CD4-positive, alpha-beta T cell treated with Interleukin-15 for 4 hours (primary cell): ENCODE measurements around the gene SORCS1.

ENCODE experiments used
- DNase-seq: peaks from one replicate; pipeline ENCODE4 v3.0.0-alpha.2; 2020; ENCODE audit warnings: low spot score

The SORCS1 gene

DNA sequence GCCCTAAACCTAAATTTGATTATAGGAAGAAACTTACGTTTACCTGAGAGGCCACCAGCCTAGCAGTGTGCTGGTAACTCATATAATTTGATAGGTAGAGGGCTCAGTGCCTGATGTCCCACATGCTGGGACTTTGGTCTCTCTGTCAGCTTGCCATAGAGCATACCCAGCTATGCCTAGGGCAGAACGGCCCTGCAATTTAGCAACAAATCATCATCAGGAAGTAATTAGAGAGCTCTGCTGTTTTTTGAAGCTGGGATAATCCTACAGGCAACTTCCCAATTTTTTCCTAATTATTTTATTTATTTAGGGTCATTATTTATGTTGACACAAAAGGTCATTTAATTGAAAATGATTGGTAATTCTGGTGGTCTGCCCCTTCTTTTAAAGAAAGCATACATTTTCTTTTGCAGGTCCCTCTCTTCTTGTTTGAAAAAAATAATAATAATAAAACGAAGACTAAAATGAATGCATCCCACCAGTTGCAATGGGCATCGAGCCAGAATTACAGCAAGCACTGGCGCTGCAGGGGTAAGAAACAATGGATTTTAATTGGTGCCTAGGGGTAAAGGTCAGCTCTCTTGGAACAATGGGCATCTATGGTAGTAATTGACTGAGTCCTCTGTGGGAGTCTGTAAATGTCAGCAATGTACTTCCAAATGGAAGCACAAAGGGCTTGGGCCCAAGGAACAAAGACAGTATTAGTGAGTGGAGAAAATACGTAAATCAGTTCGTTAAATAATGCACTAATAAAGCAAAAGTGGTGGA, 348.0 kb downstream of the SORCS1 start:
- DNase-seq, result no peak

DNA sequence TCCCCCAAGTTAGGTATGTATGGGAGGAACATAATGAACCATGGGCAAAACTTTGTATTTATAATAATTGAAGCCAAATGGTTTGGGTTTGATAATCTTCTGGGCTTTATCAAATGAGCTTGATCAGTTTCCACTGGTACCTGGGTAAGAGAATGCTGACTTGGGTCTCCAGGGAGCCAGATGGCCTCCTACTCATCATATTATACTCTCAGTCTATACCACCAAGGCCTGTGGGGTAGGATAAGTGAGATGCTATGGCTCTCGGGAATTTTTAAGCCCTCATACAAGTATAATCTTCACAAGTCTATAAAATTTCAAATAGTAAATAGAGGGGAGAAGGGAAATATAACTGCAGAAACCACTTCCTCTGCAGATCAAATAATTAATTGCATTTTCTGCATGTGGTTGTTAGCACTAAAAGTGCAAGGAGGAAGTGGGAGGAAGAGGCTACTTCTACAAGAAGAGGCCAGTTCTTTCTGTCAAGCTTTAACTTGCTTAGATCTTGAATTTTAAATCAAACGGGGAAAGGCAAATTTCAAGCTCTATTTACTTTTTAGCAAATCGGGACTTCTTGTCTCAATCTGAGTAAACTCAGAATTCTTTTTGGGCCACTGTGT, 349.0 kb downstream of the SORCS1 start:
- DNase-seq, result no peak

DNA sequence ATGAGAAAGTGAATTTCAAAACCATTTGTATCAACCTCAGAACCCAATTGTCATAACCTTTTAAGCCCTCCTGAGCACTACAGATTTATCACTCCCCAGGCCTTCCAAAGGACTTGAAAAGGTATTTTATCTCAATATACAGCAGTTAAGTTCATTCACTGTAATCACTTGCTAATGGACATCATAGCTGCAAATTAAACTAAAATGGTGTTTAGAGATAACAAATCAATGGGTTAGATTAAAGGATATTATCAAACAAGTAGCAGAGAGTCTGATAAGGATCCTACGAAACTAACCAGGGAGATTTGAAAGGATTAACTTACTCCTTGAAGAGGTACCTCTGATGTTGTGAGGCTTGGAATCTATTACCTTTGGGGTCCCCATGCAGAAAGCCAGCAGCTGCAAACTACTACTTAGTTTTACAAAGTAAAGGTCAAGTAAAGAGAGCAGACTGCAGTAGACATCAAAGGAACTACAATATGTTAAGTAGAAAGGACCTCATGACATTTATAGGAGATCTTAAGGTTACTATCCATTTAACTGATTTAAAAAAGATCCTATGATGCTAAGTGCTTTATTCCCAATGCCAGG, 359.4 kb downstream of the SORCS1 start:
- DNase-seq, result no peak

DNA sequence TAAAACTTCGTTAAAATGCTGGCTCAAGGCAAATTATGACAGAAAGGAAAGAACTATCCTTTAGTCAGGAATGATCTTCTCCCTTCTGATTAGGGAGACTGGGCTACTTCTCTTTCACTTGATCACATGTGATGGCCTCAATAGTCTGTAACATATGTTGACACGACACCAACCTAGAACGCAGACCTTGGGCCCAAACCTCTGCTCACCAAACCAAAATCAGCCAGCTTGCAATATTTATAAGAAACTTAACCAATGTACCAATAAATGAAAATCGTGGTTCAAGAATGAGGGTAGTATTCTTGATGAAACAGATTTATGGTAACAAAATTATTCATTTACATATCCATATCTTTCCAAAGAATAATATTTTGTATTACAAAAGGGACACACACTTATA, 361.6 kb downstream of the SORCS1 start:
- no peak for DNase-seq

DNA sequence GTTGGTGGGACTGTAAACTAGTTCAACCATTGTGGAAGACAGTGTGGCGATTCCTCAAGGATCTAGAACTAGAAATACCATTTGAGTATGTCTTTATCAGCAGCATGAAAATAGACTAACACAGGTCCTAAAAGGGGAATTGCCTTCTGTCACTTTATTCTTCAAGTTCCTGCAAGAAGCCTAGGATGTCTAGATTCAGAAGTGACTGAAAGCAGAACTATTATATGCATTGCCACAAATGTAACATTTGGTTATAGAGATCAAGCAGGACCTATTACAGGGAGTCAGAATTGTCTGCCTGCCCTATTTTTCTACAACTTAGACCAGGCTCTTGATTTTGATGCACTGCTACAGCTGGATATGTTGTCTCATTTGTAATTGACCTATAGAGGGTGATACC, 364.7 kb downstream of the SORCS1 start:
- DNase-seq, result no peak

DNA sequence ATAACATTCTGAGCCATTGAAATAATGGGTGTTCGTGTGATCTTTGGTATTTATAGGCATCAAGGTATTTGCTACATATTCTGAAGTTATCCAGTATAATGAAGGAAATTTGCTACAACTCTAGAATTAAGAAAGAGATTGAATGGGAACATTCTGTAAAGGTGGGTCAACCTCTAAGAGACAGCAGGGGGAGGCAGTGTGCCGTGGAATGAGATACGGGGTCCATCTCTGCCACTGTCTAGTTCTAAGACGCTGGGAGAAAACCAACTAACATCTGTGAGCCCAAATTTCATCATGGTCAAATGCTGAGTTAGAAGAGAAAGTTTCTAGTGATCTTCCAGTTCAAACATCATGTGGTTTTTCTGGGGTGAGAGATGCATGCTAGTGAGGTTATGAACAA, 368.9 kb downstream of the SORCS1 start:
- DNase-seq, result no peak

DNA sequence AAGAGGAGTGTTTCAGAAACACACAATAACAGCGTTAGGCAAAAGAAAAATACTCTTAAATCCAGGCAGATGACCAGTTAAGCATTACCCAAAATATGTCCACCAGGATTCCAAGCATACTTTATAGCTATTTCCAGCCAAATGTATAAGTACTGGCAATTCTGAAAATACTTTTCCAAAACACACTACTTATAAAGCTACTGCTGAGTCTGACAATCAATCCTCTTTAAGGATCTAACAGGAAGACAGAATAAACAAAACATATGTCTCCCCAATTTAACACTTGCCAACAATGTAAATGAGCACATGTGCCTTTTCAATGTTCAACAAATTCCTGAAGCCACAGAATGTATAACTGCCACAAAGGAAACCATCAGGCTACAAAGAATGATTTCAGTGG, 370.9 kb downstream of the SORCS1 start:
- DNase-seq, result no peak

DNA sequence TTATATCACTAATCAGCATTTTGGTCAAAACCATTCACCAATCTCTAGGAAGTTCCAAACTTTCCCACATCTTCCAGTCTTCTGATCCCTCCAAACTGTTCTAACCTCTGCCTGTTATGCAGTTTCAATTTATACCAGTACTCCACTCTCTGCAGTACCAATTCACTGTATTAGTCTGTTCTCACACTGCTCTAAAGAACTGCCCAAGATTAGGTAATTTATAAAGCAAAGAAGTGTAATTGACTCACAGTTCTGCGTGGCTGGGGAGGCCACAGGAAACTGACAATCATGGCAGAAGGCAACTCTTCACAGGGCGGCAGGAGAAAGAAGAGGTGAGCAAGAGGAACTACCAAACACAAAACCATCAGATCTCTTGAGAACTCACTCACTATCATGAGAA, 374.9 kb downstream of the SORCS1 start:
- no peak for DNase-seq

DNA sequence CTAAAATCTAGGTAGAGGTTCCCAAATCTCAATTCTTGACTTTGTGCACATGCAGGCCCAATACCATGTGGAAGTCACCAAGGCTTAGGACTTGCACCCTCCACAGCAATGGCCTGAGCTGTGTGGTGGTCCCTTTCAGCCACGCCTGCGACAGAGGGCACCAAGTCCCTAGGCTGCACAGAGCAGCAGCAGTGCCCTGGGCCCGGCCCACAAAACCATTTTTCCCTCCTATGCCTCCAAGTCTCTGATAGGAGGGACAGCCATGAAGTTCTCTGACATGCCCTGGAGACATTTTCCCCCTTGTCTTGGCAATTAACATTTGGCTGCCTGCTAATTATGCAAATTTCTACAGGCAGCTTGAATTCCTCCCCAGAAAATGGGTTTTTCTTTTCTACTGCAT, 375.5 kb downstream of the SORCS1 start:
- DNase-seq, result no peak

DNA sequence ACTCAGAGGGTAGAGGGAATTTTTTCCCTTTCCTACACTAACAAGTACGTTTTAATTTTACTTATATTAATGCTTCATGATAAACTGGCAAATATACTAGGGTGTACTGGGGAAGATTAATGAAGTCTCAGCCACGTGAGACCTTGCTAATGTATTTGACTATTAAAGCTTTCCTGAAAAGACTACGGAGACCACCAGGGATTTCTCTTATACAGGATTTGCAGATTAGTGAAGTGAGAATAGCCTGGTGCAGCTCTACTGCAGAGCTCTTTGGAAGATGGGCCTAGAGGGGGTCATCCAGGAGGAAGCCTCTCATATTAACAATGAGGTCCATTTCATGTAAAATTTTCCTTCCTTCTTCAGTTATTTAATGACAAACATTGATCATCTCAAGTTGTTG, 379.0 kb downstream of the SORCS1 start:
- DNase-seq, result no peak

DNA sequence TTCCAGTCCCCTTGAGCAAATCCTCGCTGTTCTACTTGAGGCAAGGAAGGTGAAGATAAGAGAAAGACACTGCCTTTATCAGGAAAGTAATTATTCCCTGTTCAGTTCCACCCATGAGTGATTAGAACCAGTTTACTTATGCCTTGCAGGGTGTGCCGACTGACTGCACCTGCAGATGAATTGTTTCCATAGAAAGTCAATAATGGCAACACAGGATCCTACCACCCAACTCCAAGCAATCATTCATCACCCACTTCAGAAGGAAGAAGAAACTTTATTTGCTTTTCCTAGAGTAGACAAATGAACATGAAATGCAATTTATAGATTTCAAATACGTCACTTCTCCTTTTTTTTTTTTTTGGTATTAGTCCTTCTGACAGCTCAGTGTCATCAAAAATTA, 383.9 kb downstream of the SORCS1 start:
- no peak for DNase-seq

DNA sequence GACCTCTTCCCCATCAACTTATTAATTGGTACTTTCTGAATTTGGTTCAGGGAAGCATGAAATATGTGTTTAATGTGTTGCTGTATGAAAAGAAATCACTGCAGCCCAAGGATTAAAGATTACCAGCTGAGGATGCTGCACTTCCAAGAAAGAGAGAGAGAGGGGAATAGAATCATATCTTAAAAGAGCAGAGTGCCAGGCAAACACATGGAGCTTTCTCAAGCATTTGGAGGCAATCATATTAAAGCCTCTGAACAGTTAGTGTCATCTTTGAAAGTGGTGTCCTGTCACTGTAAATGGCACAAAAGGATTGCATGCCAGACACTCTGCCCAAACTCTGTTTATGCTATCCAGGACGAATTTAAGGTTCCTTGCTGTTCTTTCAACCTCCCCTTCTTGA, 386.7 kb downstream of the SORCS1 start:
- DNase-seq, result no peak

DNA sequence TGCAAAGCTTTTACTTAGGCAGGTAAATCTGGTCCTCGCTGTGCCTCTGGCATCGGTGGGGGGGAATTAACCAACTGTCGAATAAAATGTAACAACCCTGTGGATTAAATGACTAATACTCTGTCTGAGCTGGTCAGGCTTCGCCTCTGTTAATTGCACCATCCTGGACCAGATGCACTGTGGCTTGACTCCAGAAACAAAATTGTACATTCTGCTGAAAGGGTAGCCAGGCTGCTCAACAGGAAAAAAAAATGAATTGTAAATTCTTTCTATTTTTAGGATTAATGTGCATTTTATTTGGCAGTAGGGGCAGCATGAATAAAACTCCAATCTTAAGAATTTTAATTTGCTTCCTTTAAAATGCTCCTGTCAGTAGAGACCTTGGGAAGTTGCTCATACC, 389.4 kb downstream of the SORCS1 start:
- DNase-seq, result no peak

DNA sequence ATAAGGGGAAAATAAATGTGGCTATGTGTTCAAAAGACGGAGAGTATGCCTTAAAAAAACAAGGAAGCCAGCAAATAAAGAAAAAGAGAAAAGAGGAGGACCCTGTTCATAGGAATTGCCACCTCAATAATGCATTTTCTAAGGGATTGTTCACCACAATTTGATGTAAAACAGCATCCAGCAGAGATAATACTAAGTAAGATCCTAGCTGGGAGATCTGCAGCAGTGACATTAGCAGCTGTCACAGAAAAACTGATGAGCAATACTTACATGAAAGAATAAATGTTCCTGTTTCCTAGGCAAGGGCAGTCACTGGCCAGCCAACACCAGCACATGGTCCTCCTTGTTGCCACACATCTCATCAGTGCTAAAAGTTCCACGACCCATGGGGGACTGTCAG, 391.5 kb downstream of the SORCS1 start:
- DNase-seq, result no peak

DNA sequence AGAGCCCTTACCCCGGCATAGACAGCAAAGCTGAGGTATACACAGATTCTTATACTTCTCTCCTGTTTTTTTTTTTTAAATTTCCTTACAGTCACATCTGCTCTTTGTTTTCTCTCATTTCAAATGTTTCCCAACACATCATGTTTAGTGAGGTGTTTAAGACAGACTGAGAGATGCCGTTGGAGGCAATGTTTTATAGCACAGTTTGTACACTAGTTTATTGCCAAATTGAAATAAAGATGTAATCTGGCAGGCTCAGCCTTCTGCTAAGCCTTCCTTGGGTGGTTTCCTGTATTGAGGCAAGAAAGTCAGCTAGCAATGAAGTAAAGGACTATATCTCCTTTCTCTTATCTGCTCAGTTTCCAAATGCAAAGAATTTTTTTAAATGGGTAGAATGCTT, 393.4 kb downstream of the SORCS1 start:
- no peak for DNase-seq

DNA sequence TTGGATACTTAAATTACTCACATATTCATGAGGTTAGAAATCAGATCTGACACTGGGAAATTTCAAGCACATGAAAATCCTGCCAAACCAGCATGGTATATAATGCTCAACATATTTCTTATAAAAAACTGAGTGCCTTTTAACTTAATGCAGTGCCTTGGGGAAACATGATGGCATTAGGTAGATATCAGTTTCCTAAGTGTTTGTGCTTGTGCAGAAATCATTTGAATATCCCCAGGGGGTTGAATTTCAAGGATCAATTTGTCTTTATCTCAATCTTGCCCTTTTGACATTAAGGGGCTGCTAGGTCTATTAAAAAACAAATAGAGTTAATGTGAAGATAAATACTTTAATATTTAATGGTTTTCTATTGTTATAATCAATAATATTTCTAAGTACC, 396.3 kb downstream of the SORCS1 start:
- no peak for DNase-seq

DNA sequence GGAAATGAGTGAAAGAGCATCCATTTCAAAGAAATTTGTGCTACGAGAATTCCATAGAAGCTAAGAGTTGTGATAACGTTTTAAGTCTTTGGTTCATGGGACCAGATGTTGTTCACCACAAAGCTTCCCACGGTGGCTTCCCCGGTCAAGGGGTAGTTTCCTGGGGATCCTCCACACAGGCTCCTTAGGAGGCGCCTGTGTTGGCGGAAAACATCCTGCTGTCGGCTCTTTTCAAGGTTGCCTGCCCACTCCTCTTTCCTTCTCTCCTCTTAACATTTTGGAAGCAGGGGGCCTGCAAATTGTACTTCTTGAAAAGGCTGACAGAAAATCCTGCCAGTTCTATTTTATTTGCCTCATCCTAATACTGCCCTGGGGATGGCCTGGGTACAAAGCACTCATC, 398.6 kb downstream of the SORCS1 start:
- no peak for DNase-seq

DNA sequence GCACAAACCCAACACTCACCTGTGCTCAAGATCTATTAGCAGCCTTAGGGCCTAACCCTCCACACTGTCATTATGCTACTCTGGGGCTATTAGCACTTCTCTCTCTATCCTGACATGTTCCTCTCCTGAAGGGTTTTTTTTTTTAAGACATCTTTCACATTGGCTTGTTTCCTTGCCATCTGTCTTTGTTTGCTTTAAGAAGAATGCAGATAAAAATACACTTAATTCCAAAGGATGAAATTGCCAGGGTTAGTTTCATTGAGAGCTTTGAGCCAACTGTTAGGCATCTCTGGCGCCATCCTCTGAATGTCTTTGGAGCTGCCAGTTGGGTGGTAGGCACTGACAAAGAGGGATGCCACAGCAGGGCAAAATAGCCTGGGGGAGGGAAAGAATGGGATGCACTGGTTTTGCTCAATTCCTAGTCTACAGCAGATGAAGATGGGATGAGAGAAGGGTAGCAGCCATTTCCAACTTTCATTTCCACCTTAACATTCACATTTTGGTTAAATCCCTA, 399.2 kb downstream of the SORCS1 start:
- no peak for DNase-seq

DNA sequence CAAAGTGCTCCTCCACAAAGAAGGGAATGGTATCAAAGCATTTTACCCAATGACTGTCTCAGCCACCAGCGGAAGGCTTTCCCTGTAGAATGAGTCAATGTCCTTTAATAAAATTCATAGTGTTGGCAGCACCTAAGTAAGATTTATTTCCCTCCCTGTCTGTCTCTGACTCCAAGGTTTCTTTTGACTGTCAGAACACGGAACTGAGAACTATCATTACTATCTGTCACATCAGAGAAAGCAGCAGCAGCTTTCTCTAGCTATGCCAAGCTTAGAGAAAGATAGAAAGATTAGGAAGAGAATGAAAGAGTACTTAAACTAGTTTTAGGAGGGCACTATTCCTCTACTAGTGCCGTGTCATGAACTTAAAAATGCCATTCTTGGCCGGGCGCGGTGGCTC, 400.1 kb downstream of the SORCS1 start:
- DNase-seq, result no peak

DNA sequence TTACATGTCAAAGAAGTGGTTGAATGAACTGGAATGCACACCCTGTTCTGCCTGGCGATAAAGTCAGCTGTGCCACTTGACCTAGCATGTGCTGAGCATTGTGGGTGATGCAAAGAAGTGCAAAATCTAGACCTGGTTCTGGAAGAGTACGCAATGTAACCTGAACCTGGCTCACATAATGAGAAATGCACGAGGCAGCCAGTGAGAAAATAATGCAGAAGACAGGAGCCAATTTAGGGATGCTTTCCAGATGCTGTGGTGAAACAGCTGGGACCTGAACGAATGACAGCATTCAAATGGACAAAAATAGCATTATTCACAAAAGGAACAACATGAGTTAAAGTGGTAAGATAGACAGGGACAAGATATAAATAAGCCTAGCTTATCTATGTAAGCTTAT, 402.6 kb downstream of the SORCS1 start:
- no peak for DNase-seq

DNA sequence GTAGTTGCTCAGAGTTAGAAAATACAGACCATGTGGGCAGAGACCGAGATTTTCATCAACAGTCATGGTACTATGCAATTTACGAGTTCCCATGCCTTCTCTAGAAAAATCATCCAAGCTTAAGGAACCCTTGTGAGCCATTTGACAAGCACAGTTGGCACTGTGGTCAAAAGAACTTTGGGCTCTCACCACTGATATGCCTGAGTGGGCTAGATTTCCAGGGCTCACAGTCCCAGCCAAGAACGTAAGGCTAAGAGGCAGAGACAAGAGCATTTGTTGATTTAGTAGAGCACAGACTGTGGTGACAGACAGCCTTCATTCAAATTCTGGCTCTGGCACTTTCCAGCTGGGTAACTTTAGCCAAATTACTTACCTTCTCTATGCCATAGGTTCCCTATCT, 407.0 kb downstream of the SORCS1 start:
- no peak for DNase-seq

DNA sequence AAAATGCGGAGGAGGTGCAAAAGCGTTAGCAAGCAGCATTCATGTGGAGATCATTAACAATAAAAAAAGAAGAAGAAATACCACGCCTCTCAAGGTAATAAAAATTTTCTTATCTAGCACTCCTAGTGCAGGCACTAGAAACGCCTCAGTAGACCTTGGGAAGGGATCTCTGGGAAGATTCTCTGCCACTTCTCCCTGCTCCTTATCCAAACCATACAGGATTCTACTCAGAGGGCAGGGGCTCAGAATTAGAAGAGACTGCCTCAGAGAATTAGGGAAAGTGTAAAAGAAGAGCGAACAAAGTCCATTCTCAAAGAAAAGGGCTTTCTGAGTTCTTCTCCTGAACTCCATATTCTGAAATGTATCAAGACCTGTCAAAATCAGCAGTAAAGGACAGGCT, 413.4 kb downstream of the SORCS1 start:
- no peak for DNase-seq

DNA sequence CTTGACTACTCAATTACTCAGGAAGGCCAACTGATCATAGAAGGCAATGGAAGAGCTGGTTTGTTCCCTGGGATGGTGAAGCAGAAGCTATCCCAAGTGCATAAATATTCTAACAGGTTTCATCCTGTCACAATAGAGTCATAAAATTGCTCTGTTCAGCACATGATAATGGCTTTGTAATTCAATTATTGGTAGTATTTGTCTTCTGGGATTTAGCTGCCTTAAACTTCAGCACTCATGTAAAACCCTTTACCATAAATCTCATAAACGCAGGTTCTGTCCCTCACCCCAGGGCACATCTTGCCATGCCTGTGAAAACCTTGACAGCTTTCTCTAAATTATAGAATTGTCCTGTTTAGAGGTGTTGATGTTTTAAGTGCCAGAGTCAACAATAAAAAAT, 417.6 kb downstream of the SORCS1 start:
- DNase-seq, result no peak
